ENCODE results near the gene FANCI.

DNA sequence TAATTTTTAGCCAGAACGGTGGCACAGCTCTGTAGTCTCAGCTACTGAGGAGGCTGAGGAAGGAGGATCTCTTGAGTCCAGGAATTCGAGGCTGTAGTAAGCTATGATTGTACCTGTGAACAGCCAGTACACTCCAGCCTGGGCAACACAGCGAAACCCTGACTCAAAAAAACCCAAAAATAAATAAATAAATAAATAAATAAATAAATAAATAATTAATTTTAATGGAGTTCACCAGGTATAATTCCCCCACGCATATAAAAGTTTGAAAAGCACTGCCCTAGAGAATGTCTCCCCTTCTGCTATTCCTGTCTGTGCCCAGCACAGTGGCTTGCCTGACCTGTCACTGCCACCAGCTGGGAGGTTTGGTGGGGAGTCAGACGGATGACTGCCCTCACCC, 18.2 kb upstream of the FANCI start:
- TF ChIP-seq, protein P1, sequence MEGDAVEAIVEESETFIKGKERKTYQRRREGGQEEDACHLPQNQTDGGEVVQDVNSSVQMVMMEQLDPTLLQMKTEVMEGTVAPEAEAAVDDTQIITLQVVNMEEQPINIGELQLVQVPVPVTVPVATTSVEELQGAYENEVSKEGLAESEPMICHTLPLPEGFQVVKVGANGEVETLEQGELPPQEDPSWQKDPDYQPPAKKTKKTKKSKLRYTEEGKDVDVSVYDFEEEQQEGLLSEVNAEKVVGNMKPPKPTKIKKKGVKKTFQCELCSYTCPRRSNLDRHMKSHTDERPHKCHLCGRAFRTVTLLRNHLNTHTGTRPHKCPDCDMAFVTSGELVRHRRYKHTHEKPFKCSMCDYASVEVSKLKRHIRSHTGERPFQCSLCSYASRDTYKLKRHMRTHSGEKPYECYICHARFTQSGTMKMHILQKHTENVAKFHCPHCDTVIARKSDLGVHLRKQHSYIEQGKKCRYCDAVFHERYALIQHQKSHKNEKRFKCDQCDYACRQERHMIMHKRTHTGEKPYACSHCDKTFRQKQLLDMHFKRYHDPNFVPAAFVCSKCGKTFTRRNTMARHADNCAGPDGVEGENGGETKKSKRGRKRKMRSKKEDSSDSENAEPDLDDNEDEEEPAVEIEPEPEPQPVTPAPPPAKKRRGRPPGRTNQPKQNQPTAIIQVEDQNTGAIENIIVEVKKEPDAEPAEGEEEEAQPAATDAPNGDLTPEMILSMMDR (conservative IDR thresholded peaks at IDR 0.05; ENCODE audit: low read depth, low read length), result no peak
- TF ChIP-seq MAZ (IDR thresholded peaks at IDR 0.05; ENCODE audit: borderline replicate concordance, low read depth, low read length), result no peak
